Caco-2 (cell line): Measurements from ENCODE around the gene SGMS1. TPM values are rescaled to one million over a fixed set of nuclear protein-coding genes. Genes with fewer than 3 reads are reported as not detected.

ENCODE experiments used
- BruUV-seq: library from RNA; stranded (reverse); fragments of 400-500 nt; replicated peaks from 2 replicates; lab custom pipeline; 2021; lab: Mats Ljungman, UMichigan
- CTCF ChIA-PET: fragments of 300-600 bp; sonication (Branson Sonifier 250); formaldehyde crosslinking; loops from one replicate; lab custom pipeline; 2022; ENCODE audit warnings: antibody characterized with exemption; lab: Charles Lee
- POLR2A ChIA-PET: fragments of 300-600 bp; sonication (Branson Sonifier 250); formaldehyde crosslinking; loops from one replicate; lab custom pipeline; 2022; ENCODE audit warnings: antibody characterized with exemption; lab: Charles Lee
- DNase-seq, 2 experiments: peaks; one replicate each; pipeline versions ENCODE4 v3.0.0 to v3.0.0-alpha.2; 2020 to 2022
- H3K27me3 ChIP-seq: replicated peaks from 2 replicates; pipeline ENCODE4 v1.6.0; 2011; ENCODE audit warnings: low read length; ENCODE audit not compliant: control insufficient read depth, insufficient read depth
- H3K36me3 ChIP-seq: 2 replicates; pipeline ENCODE4 v1.5.1; 2011; ENCODE audit warnings: low read length; ENCODE audit not compliant: control insufficient read depth, insufficient read depth
- H3K4me1 ChIP-seq: fragments of 250-450 bp; sonication (Bioruptor Pico); 2 replicates; pipeline ENCODE4 v1.5.1; 2020; ENCODE audit warnings: mild to moderate bottlenecking
- H3K4me3 ChIP-seq: 2 replicates; pipeline ENCODE4 v1.5.1; 2011; ENCODE audit warnings: low read depth, mild to moderate bottlenecking, control low read depth, low read length
- H3K9me3 ChIP-seq: fragments of 250-450 bp; sonication (Bioruptor Pico); 2 replicates; pipeline ENCODE4 v1.5.1; 2020; ENCODE audit warnings: mild to moderate bottlenecking, moderate library complexity
- H3K27ac Mint-ChIP-seq: one replicate; pipeline ENCODE4 v1.8.0; 2022; ENCODE audit warnings: mixed read lengths; ENCODE audit not compliant: unreplicated experiment
- H3K27me3 Mint-ChIP-seq: one replicate; pipeline ENCODE4 v1.8.0; 2022; ENCODE audit warnings: mixed read lengths; ENCODE audit not compliant: insufficient read depth, unreplicated experiment
- H3K36me3 Mint-ChIP-seq: one replicate; pipeline ENCODE4 v1.8.0; 2022; ENCODE audit warnings: mild to moderate bottlenecking, mixed read lengths; ENCODE audit not compliant: insufficient read depth, unreplicated experiment
- H3K4me1 Mint-ChIP-seq: one replicate; pipeline ENCODE4 v1.8.0; 2022; ENCODE audit warnings: low read depth, mixed read lengths; ENCODE audit not compliant: unreplicated experiment
- H3K4me3 Mint-ChIP-seq: one replicate; pipeline ENCODE4 v1.8.0; 2022; ENCODE audit warnings: mild to moderate bottlenecking, moderate library complexity, mixed read lengths; ENCODE audit not compliant: unreplicated experiment
- H3K9me3 Mint-ChIP-seq: one replicate; pipeline ENCODE4 v1.8.0; 2022; ENCODE audit warnings: mixed read lengths; ENCODE audit not compliant: unreplicated experiment
- CTCF ChIP-seq, 2 experiments: fragments of 200-600 bp in 1 of 2; IDR thresholded peaks; 1 replicate in 1 of 2; 2 replicates in 1 of 2; pipeline versions ENCODE4 v1.5.1 to v1.8.0; 2011 to 2022; ENCODE audit warnings: antibody characterized with exemption in 1 of 2, control low read depth in 1 of 2, inconsistent platforms in 1 of 2, low read depth in 1 of 2, low read length in 1 of 2, mild to moderate bottlenecking in 1 of 2, moderate library complexity in 1 of 2; ENCODE audit not compliant: insufficient read depth in 1 of 2, severe bottlenecking in 1 of 2, unreplicated experiment in 1 of 2
- intact Hi-C: fragments of 100-400 bp; cut with micrococcal nuclease; formaldehyde crosslinking; loops from one replicate; pipeline ENCODE4 v1.10.0; 2022; ENCODE audit not compliant: unreplicated experiment
- total RNA-seq: library from RNA; stranded (reverse); gene quantifications from 2 replicates; pipeline ENCODE4 v1.2.3, GENCODE V29; 2022

SGMS1 gene
- total RNA-seq, 1 experiment from 2014 or later = 30.5 TPM

GRCh38 chr10:50561816-50562215, 61.9 kb downstream of the SGMS1 start:
- DNase-seq = peak in 1 of 2 experiments; percentile 58
- Histone ChIP-seq H3K9me3 (no peaks in the 10 kb centered on the region), H3K4me1 (peaks cover 6% of the 10 kb centered on the region), H3K27me3 (no peaks in the 10 kb centered on the region), H3K36me3 (no peaks in the 10 kb centered on the region), H3K4me3 (no peak overlapping the region)
- peaks cover 17% of the 10 kb centered on the region for H3K4me1 Mint-ChIP-seq
- peak; percentile 92 to 95 for TF ChIP-seq CTCF (IDR thresholded peaks at IDR 0.05; ENCODE audit: insufficient read depth in 1 of 2, low read depth in 1 of 2, low read length in 1 of 2, severe bottlenecking in 1 of 2, unreplicated experiment in 1 of 2)
- no peak overlapping the region for H3K27ac Mint-ChIP-seq
- H3K27me3 Mint-ChIP-seq = no peaks in the 10 kb centered on the region
- no peaks in the 10 kb centered on the region for H3K9me3 Mint-ChIP-seq
- POLR2A ChIA-PET = no interaction called here
- H3K4me3 Mint-ChIP-seq = no peak overlapping the region
- CTCF ChIA-PET = interaction anchor here (0.7 to 0.8 kb wide), 2 partner anchors 43 to 61 kb away, joined by 3 read pairs; no protein-coding TSS in a partner anchor
- no peaks in the 10 kb centered on the region for H3K36me3 Mint-ChIP-seq
- intact Hi-C loops = loop anchor here (1.0 kb wide), 4 partner anchors 9 to 91 kb away; no protein-coding TSS in a partner anchor
- BruUV-seq = no TSS peak

GRCh38 chr10:50561266-50561665, 62.5 kb downstream of the SGMS1 start:
- BruUV-seq = no TSS peak
- no peak for TF ChIP-seq CTCF (IDR thresholded peaks at IDR 0.05; ENCODE audit: insufficient read depth in 1 of 2, low read depth in 1 of 2, low read length in 1 of 2, severe bottlenecking in 1 of 2, unreplicated experiment in 1 of 2)
- intact Hi-C loops = loop anchor here (1.0 kb wide), 4 partner anchors 8 to 92 kb away; no protein-coding TSS in a partner anchor
- CTCF ChIA-PET = interaction anchor here (0.7 to 0.9 kb wide), 3 partner anchors 44 to 61 kb away, joined by 3 to 5 read pairs (median 3); no protein-coding TSS in a partner anchor
- H3K4me3 Mint-ChIP-seq = no peak overlapping the region
- H3K9me3 Mint-ChIP-seq = no peaks in the 10 kb centered on the region
- H3K36me3 Mint-ChIP-seq = no peaks in the 10 kb centered on the region
- no peaks in the 10 kb centered on the region for H3K9me3 ChIP-seq
- H3K27me3 ChIP-seq = no peaks in the 10 kb centered on the region
- no peak overlapping the region for H3K27ac Mint-ChIP-seq
- H3K4me1 ChIP-seq = peaks cover 6% of the 10 kb centered on the region
- H3K4me1 Mint-ChIP-seq = peaks cover 17% of the 10 kb centered on the region
- no peaks in the 10 kb centered on the region for H3K27me3 Mint-ChIP-seq
- POLR2A ChIA-PET = no interaction called here
- H3K36me3 ChIP-seq = no peaks in the 10 kb centered on the region
- DNase-seq = no peak
- H3K4me3 ChIP-seq = no peak overlapping the region

GRCh38 chr10:50560370-50560769, 63.4 kb downstream of the SGMS1 start:
- Histone ChIP-seq H3K4me1 (peaks cover 6% of the 10 kb centered on the region), H3K9me3 (no peaks in the 10 kb centered on the region), H3K27me3 (no peaks in the 10 kb centered on the region), H3K36me3 (no peaks in the 10 kb centered on the region), H3K4me3 (no peak overlapping the region)
- intact Hi-C loops = no loop called here
- BruUV-seq = no TSS peak
- DNase-seq = no peak
- Mint-ChIP-seq H3K4me3 (no peak overlapping the region), H3K27me3 (no peaks in the 10 kb centered on the region), H3K36me3 (no peaks in the 10 kb centered on the region), H3K27ac (no peak overlapping the region), H3K4me1 (peaks cover 17% of the 10 kb centered on the region), H3K9me3 (no peaks in the 10 kb centered on the region)
- TF ChIP-seq CTCF (IDR thresholded peaks at IDR 0.05; ENCODE audit: insufficient read depth in 1 of 2, low read depth in 1 of 2, low read length in 1 of 2, severe bottlenecking in 1 of 2, unreplicated experiment in 1 of 2) = no peak
- CTCF ChIA-PET = no interaction called here
- POLR2A ChIA-PET = no interaction called here
